NCI-H2227 treated with DMSO at 0.1 percent for 48 hours (cell line): Measurements from ENCODE around the gene ABTB2.

Experiments used
- DNase-seq: peaks from one replicate; lab custom pipeline; 2025; lab: John Stamatoyannopoulos, UW

ABTB2 gene

GRCh38 chr11:34105079-34105956 lies 252.5 kb downstream of the ABTB2 start, which contains the start of gene NAT10:
TSS of gene NAT10 (plus strand) at chr11:34105629. CDS start at chr11:34108226, 2,597 bp downstream.
- DNase-seq: peak; percentile 98

- no peak for DNase-seq
Observed at GRCh38 chr11:34104680-34105078, 253.1 kb downstream of the ABTB2 start.
